Endodermal cell (in vitro differentiated cells): ENCODE measurements around the gene SGCE. TPM values are rescaled to one million over a fixed set of nuclear protein-coding genes. Genes with fewer than 3 reads are reported as not detected.

Experiments used
- DNase-seq: peaks from one replicate; pipeline ENCODE4 v3.0.0-alpha.2; 2017
- H3K27ac ChIP-seq: 2 replicates; pipeline ENCODE4 v1.5.1; 2013; ENCODE audit warnings: mild to moderate bottlenecking, low read depth, low read length, moderate library complexity
- H3K27me3 ChIP-seq: 2 replicates; pipeline ENCODE4 v1.6.1; 2013; ENCODE audit warnings: mild to moderate bottlenecking, low read length, moderate library complexity; ENCODE audit not compliant: insufficient read depth, control insufficient read depth, poor library complexity, severe bottlenecking
- H3K36me3 ChIP-seq: 2 replicates; pipeline ENCODE4 v1.7.0; 2013; ENCODE audit warnings: mild to moderate bottlenecking, low read length, moderate library complexity; ENCODE audit not compliant: control insufficient read depth, insufficient read depth
- H3K4me1 ChIP-seq: one replicate; pipeline ENCODE4 v1.7.0; 2013; ENCODE audit warnings: low read length; ENCODE audit not compliant: control insufficient read depth, insufficient read depth
- H3K4me3 ChIP-seq: 2 replicates; pipeline ENCODE4 v1.5.1; 2013; ENCODE audit warnings: mild to moderate bottlenecking, low read length, moderate library complexity
- H3K9ac ChIP-seq: 2 replicates; pipeline ENCODE4 v1.6.1; 2013; ENCODE audit warnings: mild to moderate bottlenecking, low read length, moderate library complexity; ENCODE audit not compliant: poor library complexity, severe bottlenecking; ENCODE audit errors: extremely low read depth
- H3K9me3 ChIP-seq: 2 replicates; pipeline ENCODE4 v1.6.1; 2013; ENCODE audit warnings: mild to moderate bottlenecking, low read length, moderate library complexity; ENCODE audit not compliant: control insufficient read depth
- H3K27ac Mint-ChIP-seq: 2 replicates; pipeline ENCODE4 v1.8.0; 2020; ENCODE audit warnings: mixed read lengths
- H3K27me3 Mint-ChIP-seq: 2 replicates; pipeline ENCODE4 v1.8.0; 2021; ENCODE audit warnings: mild to moderate bottlenecking, mixed read lengths; ENCODE audit not compliant: insufficient read depth
- H3K36me3 Mint-ChIP-seq: 2 replicates; pipeline ENCODE4 v1.8.0; 2020; ENCODE audit warnings: low read depth, mixed read lengths
- H3K4me1 Mint-ChIP-seq: 2 replicates; pipeline ENCODE4 v1.8.0; 2020; ENCODE audit warnings: mixed read lengths
- H3K4me3 Mint-ChIP-seq: 2 replicates; pipeline ENCODE4 v1.8.0; 2020; ENCODE audit warnings: mild to moderate bottlenecking, moderate library complexity, mixed read lengths
- H3K9me3 Mint-ChIP-seq: 2 replicates; pipeline ENCODE4 v1.8.0; 2020; ENCODE audit warnings: mild to moderate bottlenecking, mixed read lengths
- CTCF ChIP-seq: fragments of 200-600 bp; sonication (generic); conservative IDR thresholded peaks from 2 replicates; pipeline ENCODE4 v1.5.0; 2021; ENCODE audit warnings: antibody characterized with exemption, mild to moderate bottlenecking
- WGBS, 2 experiments: methylation state at CpG; one replicate each; pipeline versions ENCODE4 v1.1.5 to v1.1.7; 2013; ENCODE audit warnings: missing lambda C conversion rate in 2 of 2, mixed read lengths in 1 of 2; ENCODE audit not compliant: insufficient coverage in 1 of 2, insufficient read length in 1 of 2; 5-methylcytosine and 5-hydroxymethylcytosine counted together
- total RNA-seq, 2 donors: library from RNA; stranded (reverse); fragmentation: NEBNext Ultra II Directional in 1 of 2; extraction: Animal tissue kit (Norgen Biotek cat#: 25700) in 1 of 2; gene quantifications; 2 replicates in 1 of 2; 3 replicates in 1 of 2; pipeline ENCODE4 v1.2.1, GENCODE V29; 2021

SGCE gene
- total RNA-seq, 2 donors from 2014 or later, result 40.9 to 45.9 TPM

GRCh38 chr7:94665426-94665825, 9.5 kb upstream of the SGCE start:
- Histone ChIP-seq H3K36me3 (no peaks in the 10 kb centered on the region), H3K9ac (no peak overlapping the region), H3K4me3 (no peak overlapping the region), H3K9me3 (no peaks in the 10 kb centered on the region), H3K27ac (no peak overlapping the region), H3K4me1 (no peaks in the 10 kb centered on the region), H3K27me3 (no peaks in the 10 kb centered on the region)
- Mint-ChIP-seq H3K27ac (no peak overlapping the region), H3K36me3 (peaks cover 27% of the 10 kb centered on the region), H3K9me3 (peaks cover 9% of the 10 kb centered on the region), H3K4me1 (no peaks in the 10 kb centered on the region), H3K4me3 (no peak overlapping the region), H3K27me3 (peaks cover 2% of the 10 kb centered on the region)
- TF ChIP-seq CTCF, result no peak
- WGBS, 2 experiments, result 97 to 100% methylated on average over 3 to 18 of the region's 18 CpGs
- DNase-seq, result no peak

- TF ChIP-seq CTCF, result no peak
- Mint-ChIP-seq H3K36me3 (peaks cover 27% of the 10 kb centered on the region), H3K27me3 (peaks cover 2% of the 10 kb centered on the region), H3K4me1 (no peaks in the 10 kb centered on the region), H3K27ac (no peak overlapping the region), H3K4me3 (no peak overlapping the region), H3K9me3 (peaks cover 9% of the 10 kb centered on the region)
- 95 to 97% methylated on average over 23 of the region's 23 CpGs for WGBS, 2 experiments
- Histone ChIP-seq H3K4me3 (no peak overlapping the region), H3K4me1 (no peaks in the 10 kb centered on the region), H3K27me3 (no peaks in the 10 kb centered on the region), H3K36me3 (no peaks in the 10 kb centered on the region), H3K9me3 (no peaks in the 10 kb centered on the region), H3K9ac (no peak overlapping the region), H3K27ac (no peak overlapping the region)
- no peak for DNase-seq
These were observed 8.1 kb upstream of the SGCE start for GRCh38 chr7:94664023-94664422.

GRCh38 chr7:94662548-94662947, 6.6 kb upstream of the SGCE start:
- no peaks in the 10 kb centered on the region for H3K9me3 ChIP-seq
- no peak overlapping the region for H3K27ac Mint-ChIP-seq
- no peak overlapping the region for H3K4me3 ChIP-seq
- 89% methylated on average over 1 of the region's 1 CpG; no CpG with 5 or more reads in 1 of the 2 experiments for WGBS, 2 experiments
- H3K4me1 ChIP-seq, result no peaks in the 10 kb centered on the region
- no peak for TF ChIP-seq CTCF
- H3K27ac ChIP-seq, result no peak overlapping the region
- peaks cover 9% of the 10 kb centered on the region for H3K9me3 Mint-ChIP-seq
- H3K36me3 Mint-ChIP-seq, result peaks cover 27% of the 10 kb centered on the region
- no peak overlapping the region for H3K4me3 Mint-ChIP-seq
- H3K27me3 ChIP-seq, result no peaks in the 10 kb centered on the region
- H3K36me3 ChIP-seq, result no peaks in the 10 kb centered on the region
- H3K27me3 Mint-ChIP-seq, result peaks cover 2% of the 10 kb centered on the region
- no peaks in the 10 kb centered on the region for H3K4me1 Mint-ChIP-seq
- DNase-seq, result no peak
- no peak overlapping the region for H3K9ac ChIP-seq
